Measurements from ENCODE around the gene TRPV4. TPM values are rescaled to one million over a fixed set of nuclear protein-coding genes. Genes with fewer than 3 reads are reported as not detected.

The TRPV4 gene
- total and polyA plus RNA-seq, 2 donors (not counting 3 experiments of a cell fraction or from before 2014, with no cell fraction given): 8.8 to 22.3 TPM

DNA sequence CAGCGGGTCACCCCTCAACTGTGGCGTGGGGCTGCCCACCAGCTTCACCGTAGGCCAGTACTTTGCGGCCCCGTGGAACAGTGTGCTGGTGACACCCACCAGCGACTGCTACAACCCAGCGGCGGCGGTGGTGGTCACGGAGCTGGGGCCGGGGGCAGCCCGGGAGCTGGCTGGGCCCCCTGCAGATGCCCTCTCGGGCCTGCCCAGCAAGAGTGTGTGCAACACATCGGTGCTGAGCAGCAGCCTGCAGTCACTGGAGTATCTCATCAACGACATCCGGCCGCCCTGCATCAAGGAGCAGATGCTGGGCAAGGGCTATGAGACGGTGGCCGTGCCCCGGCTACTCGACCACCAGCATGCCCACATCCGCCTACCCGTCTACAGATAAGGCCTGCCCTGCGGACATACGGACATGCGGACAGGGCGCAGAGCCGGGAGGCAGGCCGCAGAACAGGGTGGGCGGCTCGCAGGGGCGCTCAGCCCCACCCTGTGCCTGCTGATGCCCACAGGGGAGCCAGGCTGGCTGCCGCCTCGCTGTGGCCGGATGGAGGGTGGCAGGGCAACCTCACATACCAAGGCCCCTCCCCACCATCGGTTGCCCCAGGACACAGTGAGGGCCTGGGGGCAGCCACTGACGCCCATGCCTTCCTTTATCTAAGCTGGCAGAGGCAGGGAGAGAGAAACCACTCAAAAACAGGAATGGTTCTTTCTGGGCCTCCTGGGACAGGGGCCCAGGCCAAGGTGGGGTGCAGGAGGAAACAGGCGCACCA lies 64.1 kb downstream of the TRPV4 start:
- Histone ChIP-seq H3K27me3 (ENCODE audit: control insufficient read depth in 2 of 2, insufficient read depth in 2 of 2, low read length in 2 of 2) (no peaks in the 10 kb centered on the region), H3K4me2 (ENCODE audit: insufficient read depth, low read length) (no peak overlapping the region), H3K27ac (ENCODE audit: insufficient read depth, low read depth, low read length) (no peak overlapping the region), H4K20me1 (replicated peaks; ENCODE audit: control insufficient read depth, extremely low read depth, insufficient read depth, low read length) (no peaks in the 10 kb centered on the region), H3K9ac (replicated peaks; ENCODE audit: extremely low read depth, insufficient read depth, low read length) (no peak overlapping the region), H3K36me3 (ENCODE audit: control insufficient read depth in 2 of 2, extremely low read depth in 1 of 2, insufficient read depth in 2 of 2, low read length in 2 of 2) (no peaks in the 10 kb centered on the region), H3K9me3 (replicated peaks; ENCODE audit: control insufficient read depth, insufficient read depth, low read length) (no peaks in the 10 kb centered on the region), H3K4me3 (replicated peaks in 1 of 3; ENCODE audit: insufficient read depth in 1 of 3, low read depth in 1 of 3, low read length in 3 of 3) (no peak overlapping the region), H3K9me1 (replicated peaks; ENCODE audit: control insufficient read depth, extremely low read depth, insufficient read depth, low read length) (no peaks in the 10 kb centered on the region), H3K79me2 (ENCODE audit: control insufficient read depth, insufficient read depth, low read length) (no peaks in the 10 kb centered on the region), H3K4me1 (ENCODE audit: control insufficient read depth, extremely low read depth, insufficient read depth, low read length) (no peaks in the 10 kb centered on the region), H2AFZ (ENCODE audit: low read depth, low read length) (no peak overlapping the region)
- dilution Hi-C loops (cut with MboI; ENCODE audit: extremely low pct_ligation_motif_present, low sequenced_read_pairs) (no loop called here), intact Hi-C loops (cut with micrococcal nuclease) (no loop called here)
- TF ChIP-seq, protein P1, sequence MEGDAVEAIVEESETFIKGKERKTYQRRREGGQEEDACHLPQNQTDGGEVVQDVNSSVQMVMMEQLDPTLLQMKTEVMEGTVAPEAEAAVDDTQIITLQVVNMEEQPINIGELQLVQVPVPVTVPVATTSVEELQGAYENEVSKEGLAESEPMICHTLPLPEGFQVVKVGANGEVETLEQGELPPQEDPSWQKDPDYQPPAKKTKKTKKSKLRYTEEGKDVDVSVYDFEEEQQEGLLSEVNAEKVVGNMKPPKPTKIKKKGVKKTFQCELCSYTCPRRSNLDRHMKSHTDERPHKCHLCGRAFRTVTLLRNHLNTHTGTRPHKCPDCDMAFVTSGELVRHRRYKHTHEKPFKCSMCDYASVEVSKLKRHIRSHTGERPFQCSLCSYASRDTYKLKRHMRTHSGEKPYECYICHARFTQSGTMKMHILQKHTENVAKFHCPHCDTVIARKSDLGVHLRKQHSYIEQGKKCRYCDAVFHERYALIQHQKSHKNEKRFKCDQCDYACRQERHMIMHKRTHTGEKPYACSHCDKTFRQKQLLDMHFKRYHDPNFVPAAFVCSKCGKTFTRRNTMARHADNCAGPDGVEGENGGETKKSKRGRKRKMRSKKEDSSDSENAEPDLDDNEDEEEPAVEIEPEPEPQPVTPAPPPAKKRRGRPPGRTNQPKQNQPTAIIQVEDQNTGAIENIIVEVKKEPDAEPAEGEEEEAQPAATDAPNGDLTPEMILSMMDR (IDR thresholded peaks at IDR 0.05; ENCODE audit: extremely low read depth in 1 of 2, insufficient read depth in 1 of 2, low read depth in 1 of 2, low read length in 2 of 2): no peak
- TF ChIP-seq JUN (IDR thresholded peaks at IDR 0.05; ENCODE audit: borderline replicate concordance, insufficient read depth, insufficient read length, low read depth) (no peak), EZH2 (IDR thresholded peaks at IDR 0.05; ENCODE audit: borderline replicate concordance, low read depth, low read length, severe bottlenecking) (no peak), POLR2AphosphoS5 (IDR thresholded peaks at IDR 0.05; ENCODE audit: insufficient read depth, low read depth, low read length) (no peak), MYC (IDR thresholded peaks at IDR 0.05; ENCODE audit: low read depth, low read length) (no peak), GATA2 (IDR thresholded peaks at IDR 0.05; ENCODE audit: insufficient read depth, insufficient read length, low read depth, low read length) (no peak), FOS (IDR thresholded peaks at IDR 0.05; ENCODE audit: borderline replicate concordance, insufficient read depth, low read length) (no peak), POLR2A (IDR thresholded peaks at IDR 0.05; ENCODE audit: low read depth, low read length) (no peak)
- TF ChIP-seq, protein P2, sequence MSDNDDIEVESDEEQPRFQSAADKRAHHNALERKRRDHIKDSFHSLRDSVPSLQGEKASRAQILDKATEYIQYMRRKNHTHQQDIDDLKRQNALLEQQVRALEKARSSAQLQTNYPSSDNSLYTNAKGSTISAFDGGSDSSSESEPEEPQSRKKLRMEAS (IDR thresholded peaks at IDR 0.05; ENCODE audit: insufficient read depth, insufficient read length): no peak
- ChIA-PET CTCF (no interaction called here), POLR2A (no interaction called here)
- BruUV-seq (replicated peaks): no TSS peak
- FAIRE-seq (no peak), DNase-seq (ENCODE audit: low read depth, low spot score) (no peak)

All from endothelial cell of umbilical vein (primary cell).